ENCODE results near the gene POMGNT2.

DNA sequence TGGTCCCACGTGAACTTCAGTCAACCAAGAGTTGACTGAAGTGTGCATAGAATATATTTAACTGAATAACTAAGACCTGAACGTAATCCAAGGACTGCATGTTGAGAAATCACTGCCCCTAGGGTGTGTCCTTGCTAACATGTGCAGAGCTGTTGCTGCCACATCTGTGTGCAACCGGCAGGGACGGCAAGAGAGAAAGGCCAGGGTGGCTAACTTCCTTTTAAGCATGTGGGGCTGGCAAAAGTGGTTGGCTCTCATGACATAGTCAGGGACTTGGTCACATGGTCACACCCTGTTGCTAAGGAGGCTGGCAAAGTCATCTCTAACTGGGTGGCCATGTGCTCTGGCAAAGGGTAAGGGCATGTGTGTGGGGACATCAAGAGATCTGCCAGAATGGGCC, 74.4 kb downstream of the POMGNT2 start:
- TF ChIP-seq, protein P1, sequence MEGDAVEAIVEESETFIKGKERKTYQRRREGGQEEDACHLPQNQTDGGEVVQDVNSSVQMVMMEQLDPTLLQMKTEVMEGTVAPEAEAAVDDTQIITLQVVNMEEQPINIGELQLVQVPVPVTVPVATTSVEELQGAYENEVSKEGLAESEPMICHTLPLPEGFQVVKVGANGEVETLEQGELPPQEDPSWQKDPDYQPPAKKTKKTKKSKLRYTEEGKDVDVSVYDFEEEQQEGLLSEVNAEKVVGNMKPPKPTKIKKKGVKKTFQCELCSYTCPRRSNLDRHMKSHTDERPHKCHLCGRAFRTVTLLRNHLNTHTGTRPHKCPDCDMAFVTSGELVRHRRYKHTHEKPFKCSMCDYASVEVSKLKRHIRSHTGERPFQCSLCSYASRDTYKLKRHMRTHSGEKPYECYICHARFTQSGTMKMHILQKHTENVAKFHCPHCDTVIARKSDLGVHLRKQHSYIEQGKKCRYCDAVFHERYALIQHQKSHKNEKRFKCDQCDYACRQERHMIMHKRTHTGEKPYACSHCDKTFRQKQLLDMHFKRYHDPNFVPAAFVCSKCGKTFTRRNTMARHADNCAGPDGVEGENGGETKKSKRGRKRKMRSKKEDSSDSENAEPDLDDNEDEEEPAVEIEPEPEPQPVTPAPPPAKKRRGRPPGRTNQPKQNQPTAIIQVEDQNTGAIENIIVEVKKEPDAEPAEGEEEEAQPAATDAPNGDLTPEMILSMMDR (IDR thresholded peaks at IDR 0.05; ENCODE audit: insufficient read depth, low read length), result no peak
- TF ChIP-seq POLR2AphosphoS5 (IDR thresholded peaks at IDR 0.05; ENCODE audit: low read depth), result no peak
- TF ChIP-seq, protein P2, sequence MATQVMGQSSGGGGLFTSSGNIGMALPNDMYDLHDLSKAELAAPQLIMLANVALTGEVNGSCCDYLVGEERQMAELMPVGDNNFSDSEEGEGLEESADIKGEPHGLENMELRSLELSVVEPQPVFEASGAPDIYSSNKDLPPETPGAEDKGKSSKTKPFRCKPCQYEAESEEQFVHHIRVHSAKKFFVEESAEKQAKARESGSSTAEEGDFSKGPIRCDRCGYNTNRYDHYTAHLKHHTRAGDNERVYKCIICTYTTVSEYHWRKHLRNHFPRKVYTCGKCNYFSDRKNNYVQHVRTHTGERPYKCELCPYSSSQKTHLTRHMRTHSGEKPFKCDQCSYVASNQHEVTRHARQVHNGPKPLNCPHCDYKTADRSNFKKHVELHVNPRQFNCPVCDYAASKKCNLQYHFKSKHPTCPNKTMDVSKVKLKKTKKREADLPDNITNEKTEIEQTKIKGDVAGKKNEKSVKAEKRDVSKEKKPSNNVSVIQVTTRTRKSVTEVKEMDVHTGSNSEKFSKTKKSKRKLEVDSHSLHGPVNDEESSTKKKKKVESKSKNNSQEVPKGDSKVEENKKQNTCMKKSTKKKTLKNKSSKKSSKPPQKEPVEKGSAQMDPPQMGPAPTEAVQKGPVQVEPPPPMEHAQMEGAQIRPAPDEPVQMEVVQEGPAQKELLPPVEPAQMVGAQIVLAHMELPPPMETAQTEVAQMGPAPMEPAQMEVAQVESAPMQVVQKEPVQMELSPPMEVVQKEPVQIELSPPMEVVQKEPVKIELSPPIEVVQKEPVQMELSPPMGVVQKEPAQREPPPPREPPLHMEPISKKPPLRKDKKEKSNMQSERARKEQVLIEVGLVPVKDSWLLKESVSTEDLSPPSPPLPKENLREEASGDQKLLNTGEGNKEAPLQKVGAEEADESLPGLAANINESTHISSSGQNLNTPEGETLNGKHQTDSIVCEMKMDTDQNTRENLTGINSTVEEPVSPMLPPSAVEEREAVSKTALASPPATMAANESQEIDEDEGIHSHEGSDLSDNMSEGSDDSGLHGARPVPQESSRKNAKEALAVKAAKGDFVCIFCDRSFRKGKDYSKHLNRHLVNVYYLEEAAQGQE (IDR thresholded peaks at IDR 0.05; ENCODE audit: insufficient replicate concordance, low read depth), result no peak
